Astrocyte of the spinal cord (primary cell): ENCODE results near the gene BMAL2.

Experiments
- DNase-seq: peaks from one replicate; pipeline ENCODE4 v3.0.0; 2011; ENCODE audit warnings: low read depth, low spot score
- H3K4me3 ChIP-seq: 2 replicates; pipeline ENCODE4 v1.5.1; 2011; ENCODE audit warnings: low read depth, mild to moderate bottlenecking, low read length, moderate library complexity
- CTCF ChIP-seq: IDR thresholded peaks from 2 replicates; pipeline ENCODE4 v1.5.1; 2012; ENCODE audit warnings: low read depth, mild to moderate bottlenecking, low read length, inconsistent platforms
- in situ Hi-C: cut with HindIII; loops from 2 replicates; pipeline ENCODE4 v1.10.0; 2017; ENCODE audit warnings: low sequenced_read_pairs

Gene BMAL2

GRCh38 chr12:27337376-27337775, 4.7 kb downstream of the BMAL2 start:
- no peak for DNase-seq
- in situ Hi-C loops: no loop called here
- H3K4me3 ChIP-seq: no peak overlapping the region
- no peak for TF ChIP-seq CTCF

- DNase-seq: no peak
- in situ Hi-C loops: no loop called here
- H3K4me3 ChIP-seq: no peak overlapping the region
- no peak for TF ChIP-seq CTCF
Observed at GRCh38 chr12:27338473-27338872, 5.8 kb downstream of the BMAL2 start.

- in situ Hi-C loops: no loop called here
- no peak overlapping the region for H3K4me3 ChIP-seq
- peak; percentile 21 for DNase-seq
- TF ChIP-seq CTCF: no peak
Observed at GRCh38 chr12:27340971-27341370, 8.3 kb downstream of the BMAL2 start.

- in situ Hi-C loops: no loop called here
- H3K4me3 ChIP-seq: no peak overlapping the region
- TF ChIP-seq CTCF: no peak
- peak; percentile 34 for DNase-seq
Observed at GRCh38 chr12:27342536-27342935, 9.9 kb downstream of the BMAL2 start.

GRCh38 chr12:27343255-27344000, 10.8 kb downstream of the BMAL2 start:
- in situ Hi-C loops: no loop called here
- peak; percentile 90 for DNase-seq
- H3K4me3 ChIP-seq: no peak overlapping the region
- TF ChIP-seq CTCF: no peak

- no peak overlapping the region for H3K4me3 ChIP-seq
- in situ Hi-C loops: no loop called here
- no peak for DNase-seq
- no peak for TF ChIP-seq CTCF
Observed at GRCh38 chr12:27344246-27344645, 11.6 kb downstream of the BMAL2 start.

GRCh38 chr12:27344760-27345159, 12.1 kb downstream of the BMAL2 start:
- DNase-seq: no peak
- no peak for TF ChIP-seq CTCF
- no peak overlapping the region for H3K4me3 ChIP-seq
- in situ Hi-C loops: no loop called here
